Occipital lobe (tissue), 2 donors: ENCODE results near the gene RNASEH1. TPM values are rescaled to one million over a fixed set of nuclear protein-coding genes. Genes with fewer than 3 reads are reported as not detected.
"Not testable (repeated sequence)": the region's sequence is repeated elsewhere in the genome, so short reads cannot be mapped to it uniquely, and the experiment has no call there.

Experiments used
- DNase-seq: peaks from one replicate; lab custom pipeline; 2025; lab: John Stamatoyannopoulos, UW
- total RNA-seq: library from RNA; depleted of rRNA; stranded (reverse); fragments of >200 nt; gene quantifications from one replicate; pipeline ENCODE4 v1.2.3, GENCODE V29; 2014

Gene RNASEH1
- total RNA-seq, 1 donor from 2014 or later: 26.2 TPM

DNA sequence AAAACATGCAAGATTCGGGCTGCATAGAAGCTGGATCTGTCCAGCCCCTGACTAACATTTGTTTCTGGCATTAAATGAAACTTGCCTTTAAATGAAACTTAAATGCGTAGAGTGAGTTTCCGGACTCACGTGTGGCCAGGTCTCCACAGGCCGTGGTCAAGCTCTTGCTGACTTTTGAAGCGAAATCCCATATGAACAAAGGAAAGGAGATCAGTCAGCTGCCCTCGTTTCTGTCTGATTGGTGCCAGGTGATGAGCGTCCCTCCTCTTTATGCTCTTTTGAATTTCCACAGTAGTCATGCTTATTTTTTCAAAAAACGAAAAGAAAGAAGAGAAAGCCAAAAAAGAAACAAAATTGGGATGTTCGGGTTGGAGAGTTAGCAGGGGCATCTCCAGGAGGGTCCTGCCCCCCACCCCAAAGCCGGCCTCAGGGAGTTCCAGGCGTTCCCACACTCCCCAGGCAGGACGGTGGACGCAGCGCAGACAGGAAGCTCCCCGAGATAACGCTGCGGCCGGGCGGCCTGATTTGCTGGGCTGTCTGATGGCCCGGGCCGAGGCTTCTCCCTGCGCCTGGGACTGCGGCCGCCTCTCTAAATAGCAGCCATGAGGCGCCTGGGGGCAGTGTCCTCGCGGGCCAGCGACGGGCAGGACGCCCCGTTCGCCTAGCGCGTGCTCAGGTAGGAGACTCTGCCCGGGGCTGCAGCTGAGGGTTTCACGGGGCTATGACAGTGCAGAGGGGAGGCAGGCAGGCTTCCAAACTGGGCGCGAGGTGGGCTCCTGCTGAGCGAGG lies 36.6 kb upstream of the RNASEH1 start, which contains the start of gene COLEC11:
TSS of gene COLEC11 (plus strand) at position 620 of the 789 bp plus-strand sequence. CDS start 9,229 bp downstream, outside the sequence.
- DNase-seq: no peak

DNA sequence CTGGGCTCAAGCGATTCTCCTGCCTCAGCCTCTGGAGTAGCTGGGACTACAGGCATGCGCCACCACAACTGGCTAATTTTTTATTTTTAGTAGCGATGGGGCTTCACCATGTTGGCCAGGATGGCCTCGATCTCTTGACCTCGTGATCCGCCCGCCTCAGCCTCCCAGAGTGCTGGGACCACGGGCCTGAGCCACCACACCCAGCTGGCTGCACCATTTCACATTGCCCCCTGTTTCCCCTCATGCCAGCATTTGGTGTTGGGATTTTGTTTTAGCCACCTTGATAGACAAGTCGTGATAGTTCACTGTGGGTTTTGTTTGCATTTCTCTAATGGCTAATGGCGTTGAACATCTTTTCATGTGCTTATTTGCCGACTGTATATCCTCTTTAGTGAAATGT lies 31.0 kb upstream of the RNASEH1 start:
- DNase-seq: no peak

DNA sequence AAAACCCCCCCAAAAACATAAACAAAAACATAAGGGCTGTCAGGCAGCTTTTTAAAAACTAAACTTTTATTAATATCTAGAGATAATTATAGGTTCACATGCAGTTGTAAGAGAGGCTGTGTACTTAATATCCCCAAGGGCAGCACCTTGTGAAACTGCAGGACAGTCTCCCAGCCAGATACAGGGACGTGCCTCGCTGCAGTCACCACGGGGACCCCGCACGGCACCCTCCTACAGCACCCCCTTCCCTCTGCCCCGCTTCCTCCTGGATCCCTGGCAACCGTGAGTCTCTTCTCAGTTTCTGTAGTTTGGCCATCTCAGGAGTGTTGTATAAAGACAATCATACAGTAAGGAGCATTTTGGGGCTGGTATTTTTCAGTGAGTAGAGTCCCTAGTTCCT lies 30.0 kb upstream of the RNASEH1 start:
- DNase-seq: no peak

DNA sequence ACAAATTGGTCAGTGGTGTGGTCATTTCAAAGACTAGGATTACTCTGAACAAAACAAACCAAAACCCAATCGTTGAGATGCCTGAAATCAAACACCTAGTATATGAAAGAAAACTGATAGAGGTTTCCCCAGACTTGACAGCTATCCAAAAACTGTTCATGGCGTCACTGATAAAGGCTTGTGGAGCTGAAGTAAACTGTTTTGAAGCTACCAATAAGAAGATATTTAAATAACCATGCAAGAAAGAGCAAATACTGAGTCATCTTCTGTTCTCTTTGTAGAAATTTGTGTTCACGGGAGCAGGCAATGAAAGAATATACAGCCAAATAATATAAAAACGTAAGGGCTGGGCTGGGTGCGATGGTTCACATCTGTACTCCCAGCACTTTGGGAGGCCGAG lies 29.3 kb upstream of the RNASEH1 start:
- DNase-seq: no peak

DNA sequence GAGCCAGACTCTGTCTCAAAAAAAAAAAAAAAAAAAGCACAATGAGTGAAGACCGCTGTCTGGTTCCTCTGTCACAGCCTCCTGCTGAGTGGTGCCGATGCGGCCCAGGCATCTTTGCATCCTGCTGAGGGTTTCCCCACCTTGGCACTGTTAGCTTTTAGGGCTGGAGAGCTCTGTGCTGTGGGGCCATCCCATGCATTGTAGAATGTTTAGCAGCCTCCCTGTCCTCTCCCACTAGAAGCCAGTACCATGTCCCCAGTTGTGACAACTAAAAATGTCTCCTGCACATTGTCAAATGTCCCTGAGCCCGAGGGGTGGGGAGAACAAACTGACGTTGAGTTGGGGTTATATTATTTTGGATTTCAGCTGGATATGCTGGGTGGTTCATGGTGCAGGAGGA lies 28.9 kb upstream of the RNASEH1 start:
- DNase-seq: no peak

DNA sequence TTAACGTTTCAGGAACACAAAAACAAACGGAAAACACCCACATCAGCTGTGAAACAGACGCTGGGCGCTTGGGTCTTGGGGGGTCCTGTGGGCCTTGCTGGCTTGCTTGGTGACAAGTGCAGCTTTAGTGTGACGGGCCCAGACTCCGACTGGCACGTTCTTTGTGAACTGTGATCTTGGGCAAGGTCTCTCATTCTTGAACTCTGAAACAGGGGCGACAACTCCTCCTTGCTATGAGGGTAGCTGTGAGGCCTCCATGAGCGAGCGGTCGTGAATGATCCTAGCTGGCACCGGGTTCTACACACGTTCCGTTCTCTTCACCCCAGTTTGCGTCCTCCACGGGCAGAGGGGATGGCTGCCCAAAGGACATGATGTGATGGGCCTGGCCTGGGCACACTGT lies 28.1 kb upstream of the RNASEH1 start:
- no peak for DNase-seq

DNA sequence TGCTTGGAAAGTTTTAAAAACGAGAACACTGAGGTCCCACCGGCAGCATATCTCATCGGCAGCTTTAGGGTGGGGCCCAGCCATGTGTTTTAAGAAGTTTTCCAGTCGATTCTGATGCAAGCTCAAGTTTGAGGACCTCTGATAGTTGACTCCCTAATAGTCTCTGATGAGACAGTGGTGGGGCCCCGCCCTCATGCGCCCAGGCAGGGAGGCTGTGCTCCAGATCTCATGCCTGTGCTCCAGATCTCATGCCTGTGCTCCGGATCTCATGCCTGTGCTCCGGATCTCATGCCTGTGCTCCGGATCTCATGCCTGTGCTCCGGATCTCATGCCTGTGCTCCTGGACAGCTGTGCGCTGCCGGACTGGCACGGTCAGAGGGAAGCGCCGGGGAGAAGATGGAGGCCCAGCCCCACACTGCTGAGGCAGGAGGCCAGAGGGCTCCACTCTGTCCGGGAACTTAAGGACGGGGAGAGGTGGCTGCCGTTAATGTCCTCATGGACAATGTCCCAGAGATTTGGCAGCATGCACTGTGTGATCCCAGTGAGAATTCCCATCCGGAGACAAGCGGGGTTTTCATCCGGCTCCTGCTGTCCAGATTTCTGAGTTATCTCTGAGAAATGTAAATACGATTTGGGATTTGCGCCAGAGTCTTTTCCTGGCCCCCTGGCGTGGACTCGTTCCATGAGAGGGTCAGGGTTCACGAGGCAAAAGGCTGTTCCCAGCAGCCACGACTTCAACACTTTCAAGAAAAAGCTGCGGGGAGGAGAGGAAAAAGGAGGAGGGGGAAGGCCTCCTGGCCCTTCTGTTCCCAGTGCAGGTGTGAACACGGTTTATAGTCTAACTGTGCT lies 27.4 kb upstream of the RNASEH1 start:
- DNase-seq: no peak

DNA sequence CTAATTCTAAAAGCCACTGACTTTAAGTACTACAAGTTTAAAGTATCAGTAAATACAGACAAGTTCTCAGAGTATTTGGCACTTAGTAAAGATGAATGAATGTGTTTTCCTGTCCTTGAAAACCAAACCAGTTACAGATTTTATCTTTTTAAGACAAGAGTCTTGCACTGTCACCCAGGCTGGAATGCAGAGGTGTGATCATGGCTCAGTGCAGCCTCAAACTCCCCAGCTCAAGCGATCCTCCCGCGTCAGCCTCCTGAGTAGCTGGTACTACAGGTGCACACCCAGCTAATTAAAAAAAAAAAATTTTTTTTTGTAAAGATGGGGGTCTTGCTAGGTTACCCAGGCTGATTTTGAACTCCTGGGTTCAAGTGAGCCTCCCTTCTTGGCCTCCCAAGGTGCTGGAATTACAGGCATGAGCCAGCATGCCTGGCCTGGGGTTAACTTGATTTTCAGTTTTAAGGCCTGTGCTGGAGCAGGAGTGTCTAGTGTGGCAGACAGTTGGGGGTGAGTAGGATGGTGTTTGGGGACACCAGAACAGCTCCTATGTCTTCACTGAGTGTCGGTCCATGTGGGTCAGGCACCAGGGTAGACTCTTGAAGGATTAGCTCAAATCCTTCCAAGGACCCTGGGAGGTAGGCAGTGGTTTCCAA lies 26.6 kb upstream of the RNASEH1 start:
- no peak for DNase-seq

DNA sequence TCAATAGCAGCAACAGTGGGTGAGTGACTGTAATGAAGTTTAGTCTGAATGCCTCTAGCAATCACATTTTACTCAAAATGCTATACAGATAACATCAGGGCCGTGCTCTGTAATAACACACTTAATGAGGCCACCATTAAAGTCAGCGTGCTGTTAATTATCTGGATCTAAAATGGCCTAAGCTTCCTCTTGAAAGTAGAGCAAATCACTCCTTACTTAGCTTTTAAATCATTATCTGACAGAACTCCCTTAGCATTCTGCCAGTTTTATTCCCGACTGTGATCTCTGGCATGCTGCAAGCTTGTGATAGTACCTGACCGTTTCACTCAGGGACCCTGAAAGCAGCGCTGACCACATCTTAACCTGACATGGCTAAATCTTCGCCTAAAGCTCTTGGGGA lies 25.9 kb upstream of the RNASEH1 start:
- DNase-seq: no peak

DNA sequence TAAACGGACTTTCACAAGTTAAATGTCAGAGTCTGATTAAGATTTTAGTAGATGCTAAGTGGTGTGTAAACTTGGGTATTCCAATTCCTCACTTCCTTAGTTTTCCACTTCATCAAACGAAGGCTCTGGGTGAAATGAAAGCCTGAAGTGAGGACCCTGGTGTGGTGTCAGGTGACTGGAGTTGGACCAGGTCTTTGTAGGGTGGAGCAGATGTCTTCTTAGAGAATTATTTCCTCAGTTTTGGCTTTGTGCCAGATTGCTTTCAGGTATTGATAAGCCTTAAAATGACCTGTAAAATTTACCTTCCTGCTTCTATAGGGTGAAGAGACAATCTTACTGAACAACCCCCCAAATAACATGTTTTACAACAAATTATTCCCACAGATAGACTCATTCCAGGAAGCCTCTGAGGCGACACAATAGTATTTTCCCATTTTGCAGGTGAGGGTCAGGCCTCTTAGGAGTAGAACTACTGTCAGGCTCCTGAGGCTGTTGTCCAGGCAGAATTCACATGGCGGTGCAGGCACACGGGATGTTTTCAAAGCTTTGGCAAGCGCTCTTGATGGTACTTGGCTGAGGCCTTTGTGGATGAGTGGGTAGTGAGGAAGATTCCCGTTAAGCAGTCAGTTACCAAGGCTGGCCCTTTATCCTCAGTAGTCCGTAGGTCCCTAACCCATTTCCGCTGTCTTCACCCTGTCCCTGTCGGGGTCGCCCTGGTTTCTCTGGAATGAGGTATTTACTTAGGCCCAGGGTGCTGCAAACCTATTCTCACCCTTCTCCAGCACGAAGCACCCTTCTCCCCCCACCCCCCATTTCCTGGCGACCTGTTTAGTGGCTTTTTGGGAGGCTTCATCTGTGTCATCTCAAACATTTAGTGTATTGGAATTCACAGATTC lies 23.5 kb upstream of the RNASEH1 start:
- no peak for DNase-seq

DNA sequence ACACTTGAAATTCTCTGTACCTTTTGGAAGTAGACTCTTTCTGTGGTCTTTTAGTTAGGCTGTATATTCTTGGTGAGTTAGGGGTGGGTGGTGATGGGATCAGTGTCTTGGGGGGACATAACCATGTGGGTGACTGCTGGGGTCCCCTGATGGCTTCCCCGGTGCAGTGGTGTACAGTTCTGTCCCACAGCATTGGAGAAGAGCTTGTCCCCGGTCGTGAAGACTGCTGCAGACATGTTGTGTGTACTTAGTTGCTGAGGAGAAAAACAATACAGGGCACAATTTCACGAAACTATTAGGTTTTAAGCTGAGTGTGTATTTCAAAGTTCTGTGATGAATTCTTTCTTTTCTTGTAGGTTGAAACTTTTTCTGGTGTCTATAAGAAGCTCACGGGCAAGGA lies 22.3 kb upstream of the RNASEH1 start:
- DNase-seq: no peak

DNA sequence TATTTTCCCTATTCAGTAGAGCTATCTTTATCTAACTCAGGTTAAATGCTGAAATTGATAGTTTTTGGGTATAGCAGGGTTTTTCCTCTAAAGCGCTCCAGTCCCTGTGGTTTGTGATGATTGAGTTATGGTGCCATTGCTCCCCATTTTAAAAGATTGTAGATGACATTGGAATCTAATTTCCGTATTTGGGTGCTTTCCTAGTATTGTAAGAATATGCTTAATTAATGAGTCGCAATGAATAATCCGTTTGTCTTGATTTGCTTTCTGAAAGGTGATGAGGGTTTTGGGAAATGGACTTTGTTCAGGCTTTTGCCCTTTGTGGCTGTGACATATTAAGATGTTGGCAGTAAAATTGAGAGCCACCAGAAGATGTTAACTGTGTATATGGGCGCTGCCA lies 20.9 kb upstream of the RNASEH1 start:
- no peak for DNase-seq

DNA sequence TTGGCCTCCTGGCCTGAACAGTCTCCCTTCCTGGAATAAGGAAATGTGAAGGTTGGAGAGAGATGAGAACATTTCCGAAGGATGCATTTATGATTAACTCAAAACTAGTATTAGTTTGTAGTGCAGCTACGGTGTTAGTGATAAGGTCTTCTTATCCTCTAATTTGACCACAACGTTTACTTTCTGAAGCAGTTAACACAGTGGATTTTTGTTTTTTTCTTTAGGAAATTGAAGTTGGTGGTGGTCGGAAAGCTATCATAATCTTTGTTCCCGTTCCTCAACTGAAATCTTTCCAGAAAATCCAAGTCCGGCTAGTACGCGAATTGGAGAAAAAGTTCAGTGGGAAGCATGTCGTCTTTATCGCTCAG lies 18.1 kb upstream of the RNASEH1 start:
- not testable (repeated sequence) for DNase-seq

DNA sequence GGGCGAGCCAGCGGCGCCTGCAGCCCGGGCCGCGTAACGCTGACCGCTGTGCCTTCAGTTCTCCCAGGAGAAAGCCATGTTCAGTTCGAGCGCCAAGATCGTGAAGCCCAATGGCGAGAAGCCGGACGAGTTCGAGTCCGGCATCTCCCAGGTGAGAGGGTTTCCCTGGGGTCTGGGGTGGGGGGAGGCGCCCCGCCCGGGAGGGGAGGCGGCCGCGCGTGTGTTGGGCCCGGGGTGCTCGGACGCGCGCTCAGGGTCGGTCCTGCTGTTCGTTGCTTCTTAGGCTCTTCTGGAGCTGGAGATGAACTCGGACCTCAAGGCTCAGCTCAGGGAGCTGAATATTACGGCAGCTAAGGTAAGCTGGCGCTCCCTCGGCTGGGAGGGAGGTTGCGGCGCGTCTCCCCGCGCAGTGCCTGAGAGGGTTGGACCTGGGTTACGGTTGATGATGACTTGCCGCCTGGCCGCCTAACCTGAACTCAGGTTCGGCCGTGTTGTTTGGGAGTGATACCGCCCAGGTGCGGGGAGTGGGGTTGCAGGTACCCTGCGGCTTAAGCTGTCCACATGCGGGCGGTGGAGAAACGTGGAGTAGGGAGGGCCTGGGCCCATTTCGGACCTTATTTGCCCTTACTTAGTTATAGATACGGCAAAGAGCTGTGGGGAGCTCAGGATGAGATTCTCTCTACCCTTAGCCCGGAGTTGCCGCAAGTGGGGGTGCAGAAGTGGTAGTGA lies 17.6 kb upstream of the RNASEH1 start:
- no peak for DNase-seq

DNA sequence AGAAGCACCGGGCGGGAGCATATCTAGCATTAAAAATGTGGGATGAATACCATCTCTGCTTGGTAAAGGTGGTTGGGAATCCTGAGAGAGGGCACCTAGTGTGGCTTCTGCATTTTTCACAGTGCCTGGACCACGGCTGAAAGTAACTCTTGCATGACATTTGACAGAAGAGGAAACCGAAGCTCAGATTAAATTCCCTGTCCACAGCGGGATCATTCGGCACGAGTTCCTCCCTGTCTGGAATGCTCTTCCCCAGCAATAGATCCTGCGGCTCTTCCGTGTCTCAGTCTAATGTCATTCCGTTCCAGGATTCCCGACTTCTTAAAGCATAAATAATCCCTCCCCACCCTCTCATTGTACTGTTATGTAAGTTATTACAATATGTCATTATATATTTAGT lies 16.0 kb upstream of the RNASEH1 start:
- no peak for DNase-seq

DNA sequence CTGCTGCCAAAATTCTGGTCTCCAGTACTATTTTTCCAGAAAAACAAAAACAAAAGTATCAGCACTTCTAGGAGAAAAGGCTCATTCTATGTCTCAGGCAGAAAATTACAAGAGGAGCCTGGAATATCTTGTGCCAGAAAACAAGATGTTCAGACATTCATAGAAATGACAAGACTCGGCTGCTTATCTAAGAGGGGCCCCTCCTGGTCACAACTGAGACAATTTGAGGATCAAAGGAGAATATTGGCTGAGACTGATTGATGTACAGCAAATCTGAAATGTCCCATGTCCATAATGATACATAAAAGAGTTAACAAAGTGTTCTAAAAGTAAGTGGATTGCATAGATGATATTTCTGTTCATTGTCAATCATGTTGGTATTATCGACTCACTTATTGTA lies 14.5 kb upstream of the RNASEH1 start:
- DNase-seq: no peak

DNA sequence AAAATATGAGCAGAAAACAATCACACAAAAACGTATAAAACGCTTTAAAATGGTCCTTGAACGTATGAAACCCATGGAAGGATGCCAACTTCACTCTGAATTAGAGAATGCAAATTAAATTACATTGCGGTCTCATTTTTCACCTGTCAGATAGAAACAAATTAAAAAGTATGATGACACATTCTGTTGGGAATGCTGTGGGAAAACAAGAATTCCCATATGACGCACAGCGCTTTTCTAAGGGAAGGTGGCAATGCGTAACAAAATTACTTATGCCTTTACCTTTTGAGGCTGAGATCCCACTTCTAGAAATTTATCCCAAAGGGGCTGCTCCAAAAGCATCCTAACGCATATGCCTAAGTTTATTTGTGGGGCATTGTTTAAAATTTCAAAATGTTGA lies 13.2 kb upstream of the RNASEH1 start:
- DNase-seq: no peak

DNA sequence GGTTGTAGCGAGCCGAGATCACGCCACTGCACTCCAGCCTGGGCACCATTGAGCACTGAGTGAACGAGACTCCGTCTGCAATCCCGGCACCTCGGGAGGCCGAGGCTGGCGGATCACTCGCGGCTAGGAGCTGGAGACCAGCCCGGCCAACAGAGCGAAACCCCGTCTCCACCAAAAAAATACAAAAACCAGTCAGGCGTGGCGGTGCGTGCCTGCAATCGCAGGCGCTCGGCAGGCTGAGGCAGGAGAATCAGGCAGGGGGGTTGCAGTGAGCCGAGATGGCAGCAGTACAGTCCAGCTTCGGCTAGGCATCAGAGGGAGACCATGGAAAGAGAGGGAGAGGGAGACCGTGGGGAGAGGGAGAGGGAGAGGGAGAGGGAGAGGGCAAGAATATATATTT lies 11.5 kb upstream of the RNASEH1 start:
- DNase-seq: not testable (repeated sequence)

DNA sequence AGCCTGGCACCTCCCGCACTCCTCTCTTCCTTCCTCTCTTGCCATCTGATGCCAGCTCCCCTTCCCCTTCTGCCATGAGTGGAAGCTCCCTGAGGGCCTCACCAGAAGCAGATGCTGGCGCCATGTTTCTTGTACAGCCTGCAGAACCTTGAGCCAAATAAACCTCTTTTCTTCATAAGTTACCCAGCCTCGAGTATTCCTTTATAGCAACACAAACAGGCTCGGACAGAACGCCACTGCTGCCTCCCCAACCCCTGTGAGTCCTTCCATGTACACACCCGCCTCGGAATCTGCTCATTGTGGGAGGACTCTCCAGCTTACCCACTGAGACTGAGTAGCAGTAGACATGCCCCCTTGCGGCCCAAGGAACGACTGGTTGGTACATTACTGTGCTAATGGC lies 8.7 kb upstream of the RNASEH1 start:
- no peak for DNase-seq

DNA sequence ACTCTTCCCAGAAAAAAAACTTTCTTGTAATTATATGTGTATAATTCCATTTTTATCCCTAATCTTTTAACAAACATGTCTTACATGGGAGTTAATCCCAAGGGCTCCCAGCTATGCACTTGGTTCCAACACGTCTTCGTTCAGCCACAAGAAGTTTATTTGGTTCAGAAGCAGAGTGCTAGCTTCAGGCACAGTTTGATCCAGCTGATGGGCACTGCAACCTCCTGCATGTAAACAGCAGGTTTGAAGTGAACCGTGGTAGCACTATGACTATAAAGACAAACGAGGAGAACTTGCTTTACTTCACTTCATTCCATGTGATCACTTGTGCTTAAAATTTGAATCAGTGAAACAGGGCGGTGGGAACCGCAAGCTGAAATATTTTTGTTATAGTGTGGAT lies 7.0 kb upstream of the RNASEH1 start:
- DNase-seq: no peak
